Measurements from ENCODE around the gene HOPX.
"Not testable (repeated sequence)": the region's sequence is repeated elsewhere in the genome, so short reads cannot be mapped to it uniquely, and the experiment has no call there.

The HOPX gene

GRCh38 chr4:56681158-56681852, at the start of gene HOPX:
HOPX (minus strand) TSS chr4:56681296; CDS start chr4:56657816, 23,480 bp downstream.
- DNase-seq: no peak

DNA sequence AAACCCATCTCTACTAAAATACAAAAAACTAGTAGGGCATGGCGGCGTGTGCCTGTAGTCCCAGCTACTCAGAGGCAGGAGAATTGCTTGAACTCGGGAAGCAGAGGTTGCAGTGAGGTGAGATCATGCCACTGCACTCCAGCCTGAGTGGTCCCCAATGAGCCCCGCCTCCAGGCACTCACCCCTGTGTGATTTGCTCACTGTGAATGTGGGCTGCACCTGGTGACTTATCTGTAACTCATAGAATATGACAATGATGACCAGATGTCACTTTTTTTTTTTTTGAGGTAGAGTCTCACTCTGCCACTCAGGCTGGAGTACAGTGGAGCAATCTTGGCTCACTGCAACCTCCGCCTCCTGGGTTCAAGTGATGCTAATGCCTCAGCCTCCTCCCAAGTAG, 49.0 kb upstream of the HOPX start:
- DNase-seq: no peak

GRCh38 chr4:56728512-56728911, 47.4 kb upstream of the HOPX start:
- DNase-seq: peak; percentile 13

DNA sequence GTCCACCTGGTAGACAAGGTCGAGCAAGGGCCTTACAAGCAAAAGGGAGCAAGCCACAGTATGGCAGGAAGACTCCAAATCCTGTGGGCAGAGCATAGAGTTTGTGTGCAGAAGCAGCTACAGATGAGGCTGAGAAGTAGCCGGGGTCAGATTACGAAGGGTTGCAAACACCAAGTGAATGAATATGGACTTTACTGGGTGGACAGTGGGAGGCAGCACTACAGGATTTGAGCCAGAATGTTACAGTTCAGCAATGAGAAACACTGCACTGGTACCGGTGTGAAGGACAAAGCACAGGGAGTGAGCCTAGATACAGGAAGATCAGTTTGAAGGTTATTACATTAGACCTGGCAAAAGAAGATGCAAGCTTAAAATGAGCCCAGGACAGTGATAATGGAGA, 46.1 kb upstream of the HOPX start:
- no peak for DNase-seq

GRCh38 chr4:56726593-56726992, 45.5 kb upstream of the HOPX start:
- not testable (repeated sequence) for DNase-seq

GRCh38 chr4:56723659-56724230, 42.6 kb upstream of the HOPX start:
- DNase-seq: no peak

DNA sequence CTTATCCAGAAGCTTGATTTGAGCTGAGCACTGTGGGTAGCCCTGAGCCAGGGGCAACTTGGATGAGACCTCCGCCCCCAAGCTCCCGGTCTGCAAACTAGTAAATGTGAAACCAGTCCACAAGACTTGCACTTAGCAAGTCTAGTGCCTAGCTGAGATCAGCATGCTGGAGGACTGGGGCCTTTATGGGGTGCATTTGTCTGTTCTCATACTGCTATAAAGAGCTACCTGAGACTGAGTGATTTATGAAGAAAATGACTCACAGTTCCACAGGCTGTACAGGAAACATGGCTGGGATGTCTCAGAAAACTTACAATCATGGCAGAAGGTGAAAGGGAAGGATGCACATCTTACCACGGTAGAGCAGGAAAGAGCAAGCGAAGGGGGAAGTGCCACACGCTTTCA, 42.1 kb upstream of the HOPX start:
- peak; percentile 32 for DNase-seq

- DNase-seq: no peak
Measured at GRCh38 chr4:56708146-56708545, 27.1 kb upstream of the HOPX start.

DNA sequence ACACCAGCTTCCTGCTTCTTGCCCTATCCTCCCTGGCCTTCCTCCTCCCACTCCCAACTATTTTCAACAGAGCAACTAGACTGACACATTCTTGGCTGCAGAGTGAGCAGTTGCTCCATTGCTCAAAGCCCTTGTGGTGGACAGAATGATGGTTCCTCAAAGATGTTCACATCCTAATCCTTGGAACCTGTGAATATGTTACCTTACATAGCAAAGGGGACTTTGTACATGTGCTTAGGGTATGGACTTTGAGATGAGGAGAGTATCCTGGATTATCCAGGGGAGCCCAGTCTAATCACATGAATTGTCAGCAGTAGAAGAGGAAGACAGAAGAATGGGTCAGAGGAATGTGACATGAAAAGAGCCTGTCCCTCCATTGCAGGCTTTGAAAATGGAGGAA, 24.9 kb upstream of the HOPX start:
- no peak for DNase-seq

GRCh38 chr4:56705334-56705733, 24.2 kb upstream of the HOPX start:
- DNase-seq: no peak

- no peak for DNase-seq
Measured at GRCh38 chr4:56704089-56704871, 23.2 kb upstream of the HOPX start.

GRCh38 chr4:56703378-56703777, 22.3 kb upstream of the HOPX start:
- no peak for DNase-seq

- DNase-seq: no peak
Measured at GRCh38 chr4:56701644-56702043, 20.5 kb upstream of the HOPX start.

DNA sequence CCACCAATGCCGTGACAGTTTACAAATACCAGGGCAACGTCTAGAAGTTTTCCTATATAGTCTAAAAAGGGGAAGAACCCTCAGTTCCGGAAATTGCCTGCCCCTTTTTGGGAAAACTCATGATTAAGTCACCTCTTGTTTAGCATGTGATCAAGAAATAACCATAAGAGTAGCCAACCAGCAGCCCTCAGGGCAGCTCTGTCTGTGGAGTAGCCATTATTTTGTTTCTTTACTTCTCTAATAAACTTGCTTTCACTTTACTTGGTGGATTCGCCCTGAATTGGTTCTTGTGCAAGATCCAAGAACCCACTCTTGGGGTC, 20.0 kb upstream of the HOPX start:
- DNase-seq: no peak

- no peak for DNase-seq
Measured at GRCh38 chr4:56699537-56700105, 18.5 kb upstream of the HOPX start.

DNA sequence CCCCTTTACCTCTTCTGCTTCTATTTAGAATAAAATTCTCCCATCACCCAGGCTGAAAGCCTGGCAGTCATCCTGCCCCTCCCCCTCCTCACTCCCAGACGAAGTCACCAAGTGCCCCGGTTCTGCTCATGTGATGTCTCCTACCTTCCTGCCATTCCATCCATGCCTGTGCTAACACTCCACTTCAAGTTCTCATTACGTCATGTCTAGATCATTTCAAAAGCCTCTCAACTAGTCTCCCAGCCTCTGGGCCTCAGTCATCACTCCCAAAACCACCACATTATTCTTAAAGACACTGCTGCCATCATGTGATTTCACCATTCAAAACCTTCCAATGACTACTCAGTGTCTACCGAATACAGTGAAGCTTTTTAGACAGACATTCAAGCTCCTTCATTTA, 17.2 kb upstream of the HOPX start:
- DNase-seq: no peak

DNA sequence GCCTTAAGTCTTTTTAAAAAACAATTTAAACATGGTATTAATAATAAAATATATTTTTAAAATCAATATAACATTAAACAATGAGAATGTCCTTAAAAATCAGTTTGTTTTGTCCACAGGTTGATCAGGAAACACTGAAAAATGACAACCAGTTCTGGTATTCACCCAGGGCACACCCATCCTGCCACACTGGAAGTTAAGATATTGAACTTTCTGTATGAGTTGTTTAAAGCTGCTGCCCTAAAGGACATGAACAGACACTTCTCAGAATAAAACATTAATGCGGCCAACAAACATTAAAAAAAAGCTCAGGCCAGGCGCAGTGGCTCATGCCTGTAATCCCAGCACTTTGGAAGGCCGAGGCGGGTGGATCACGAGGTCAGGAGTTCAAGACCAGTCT, 15.0 kb upstream of the HOPX start:
- no peak for DNase-seq

GRCh38 chr4:56693476-56693875, 12.4 kb upstream of the HOPX start:
- not testable (repeated sequence) for DNase-seq

- DNase-seq: no peak
Measured at GRCh38 chr4:56692576-56692975, 11.5 kb upstream of the HOPX start.

- no peak for DNase-seq
Measured at GRCh38 chr4:56691425-56691824, 10.3 kb upstream of the HOPX start.

DNA sequence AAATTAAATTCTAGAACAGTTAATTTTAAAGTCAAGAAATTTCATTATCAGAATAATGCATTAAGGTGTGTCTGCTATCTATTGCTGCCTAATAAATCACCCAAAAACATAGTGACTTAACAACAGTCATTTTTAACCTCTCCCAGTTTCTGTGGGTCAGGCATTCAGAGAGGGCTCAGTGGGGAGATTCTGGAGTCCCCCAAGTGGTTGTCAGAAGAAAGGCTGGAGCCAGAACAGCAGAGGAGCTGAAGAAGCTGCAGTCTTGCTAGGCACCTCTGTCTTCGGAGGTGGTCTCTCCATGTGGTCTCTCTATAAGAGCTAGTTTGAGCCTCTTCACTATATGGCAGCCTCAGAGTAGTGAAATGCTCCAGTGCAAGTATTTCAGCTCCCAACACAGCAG, 9.3 kb upstream of the HOPX start:
- no peak for DNase-seq

DNA sequence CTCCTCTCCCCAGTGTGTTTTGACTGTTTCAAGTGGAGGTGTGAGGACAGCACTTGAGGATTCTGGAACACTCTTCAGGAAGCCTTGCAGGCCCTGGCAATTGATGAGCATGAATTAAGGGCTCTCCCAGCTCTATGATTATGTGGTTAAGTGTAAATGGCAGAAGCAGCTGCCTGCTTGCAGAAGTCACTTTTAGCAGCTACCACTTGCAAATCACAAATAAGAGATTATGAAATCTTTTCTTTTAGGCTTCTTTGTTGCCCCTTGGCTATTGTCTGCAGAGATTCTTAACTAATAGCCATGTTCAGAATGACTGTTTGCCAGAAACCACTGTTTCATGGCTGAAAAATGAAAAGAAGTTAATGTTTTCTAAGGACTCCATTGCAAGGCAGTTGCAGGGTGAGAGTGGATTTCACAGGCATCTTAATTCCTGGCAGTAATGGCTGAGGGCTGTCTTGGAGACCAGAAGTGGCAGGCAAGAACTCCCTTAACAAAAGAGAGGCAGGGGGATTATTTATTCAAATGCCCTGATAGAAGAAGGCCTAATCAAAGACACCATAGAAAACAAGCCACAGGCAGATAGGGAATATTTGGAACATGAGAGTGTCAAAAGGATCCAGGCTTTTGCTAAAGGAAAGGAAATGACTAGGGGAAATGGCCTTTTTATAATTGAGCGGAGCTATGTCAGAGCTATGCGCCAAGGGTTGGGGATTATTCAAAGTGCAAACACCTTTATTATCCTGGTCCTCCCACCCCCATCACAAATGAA, 8.3 kb upstream of the HOPX start:
- no peak for DNase-seq

DNA sequence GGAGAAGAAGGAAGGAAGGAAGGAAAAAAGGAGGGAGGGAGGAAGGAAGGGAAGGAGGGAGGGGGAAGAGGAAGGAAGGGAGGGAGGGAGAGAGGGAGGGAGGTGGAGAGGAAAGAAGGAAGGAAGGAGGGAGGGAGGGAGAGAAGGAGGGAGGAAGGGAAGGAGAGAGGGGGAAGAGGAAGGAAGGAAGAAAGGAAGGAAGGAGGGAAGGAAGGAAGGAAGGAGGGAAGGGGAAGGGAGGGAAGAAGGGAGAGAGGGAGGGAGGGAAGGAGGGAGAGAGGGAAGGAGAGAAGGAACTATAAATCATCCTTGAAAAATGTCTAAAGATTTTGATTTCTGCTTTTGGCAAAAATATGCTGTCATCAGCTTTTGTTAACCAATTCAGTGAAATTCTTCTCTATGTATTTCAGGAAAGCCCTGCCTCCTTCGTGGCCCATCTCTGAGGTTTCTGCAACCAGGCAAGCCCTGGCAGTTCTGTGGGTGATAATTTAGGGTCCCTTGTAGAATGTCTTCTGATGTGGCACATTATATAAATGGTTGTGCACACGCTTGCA, 7.1 kb upstream of the HOPX start:
- no peak for DNase-seq
